ENCODE results near the gene RXYLT1.

DNA sequence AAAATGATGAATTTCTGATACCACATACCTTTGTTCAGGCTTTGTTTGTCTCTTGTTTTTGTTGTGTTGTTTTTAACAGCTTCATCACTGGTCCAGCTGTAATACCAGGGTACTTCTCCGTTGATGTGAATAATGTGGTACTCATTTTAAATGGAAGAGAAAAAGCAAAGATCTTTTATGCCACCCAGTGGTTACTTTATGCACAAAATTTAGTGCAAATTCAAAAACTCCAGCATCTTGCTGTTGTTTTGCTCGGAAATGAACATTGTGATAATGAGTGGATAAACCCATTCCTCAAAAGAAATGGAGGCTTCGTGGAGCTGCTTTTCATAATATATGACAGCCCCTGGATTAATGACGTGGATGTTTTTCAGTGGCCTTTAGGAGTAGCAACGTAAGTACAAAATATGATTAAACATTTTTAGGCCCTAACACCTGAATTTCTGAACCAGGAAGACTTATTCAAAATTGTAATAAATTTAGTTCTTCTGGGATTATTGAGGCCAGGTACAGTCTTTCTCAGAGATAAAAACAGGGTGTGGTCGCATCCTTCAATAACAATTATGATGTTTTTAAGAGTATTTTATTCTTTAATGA lies 22.4 kb downstream of the RXYLT1 start:
- TF ChIP-seq POLR2AphosphoS5 (IDR thresholded peaks at IDR 0.05; ENCODE audit: borderline replicate concordance, low read depth, low read length), result no peak
- TF ChIP-seq EZH2 (IDR thresholded peaks at IDR 0.05), result no peak
